Parathyroid adenoma (tissue), 2 donors: ENCODE measurements around the gene PI4KA.
A peak's percentile ranks its signal among the peaks of the same experiment; 100 is the strongest.

Source experiments
- H2AFZ ChIP-seq: fragments of 300-600 bp; sonication (generic); one replicate; pipeline ENCODE4 v1.7.0; 2017; ENCODE audit warnings: antibody characterized with exemption, mild to moderate bottlenecking
- H3K27ac ChIP-seq: fragments of 300-600 bp; sonication (generic); one replicate; pipeline ENCODE4 v1.7.0; 2017
- H3K27me3 ChIP-seq: fragments of 300-600 bp; sonication (generic); one replicate; pipeline ENCODE4 v1.7.0; 2017; ENCODE audit warnings: low read length; ENCODE audit not compliant: control insufficient read depth, insufficient read depth
- H3K36me3 ChIP-seq: fragments of 300-600 bp; sonication (generic); one replicate; pipeline ENCODE4 v1.7.0; 2017; ENCODE audit warnings: low read length; ENCODE audit not compliant: control insufficient read depth, insufficient read depth
- H3K4me1 ChIP-seq: fragments of 300-600 bp; sonication (generic); one replicate; pipeline ENCODE4 v1.7.0; 2017; ENCODE audit warnings: control low read depth
- H3K4me2 ChIP-seq: fragments of 300-600 bp; sonication (generic); one replicate; pipeline ENCODE4 v1.7.0; 2017; ENCODE audit warnings: low read length
- H3K4me3 ChIP-seq: fragments of 300-600 bp; sonication (generic); one replicate; pipeline ENCODE4 v1.7.0; 2017; ENCODE audit warnings: low read depth, low read length
- H3K79me2 ChIP-seq: fragments of 300-600 bp; sonication (generic); one replicate; pipeline ENCODE4 v1.7.0; 2017; ENCODE audit warnings: control low read depth
- H3K9ac ChIP-seq: fragments of 300-600 bp; sonication (generic); one replicate; pipeline ENCODE4 v1.7.0; 2017; ENCODE audit warnings: mild to moderate bottlenecking
- H3K9me3 ChIP-seq: fragments of 300-600 bp; sonication (generic); one replicate; pipeline ENCODE4 v1.7.0; 2017; ENCODE audit warnings: low read length; ENCODE audit not compliant: control insufficient read depth
- TF ChIP-seq, protein P1 (sequence below): fragments of 300-600 bp; sonication (generic); IDR thresholded peaks from one replicate; pipeline ENCODE4 v1.7.0; 2017; ENCODE audit warnings: antibody characterized with exemption, mild to moderate bottlenecking
- donor health status: primary hyperparathyroidism.

Gene PI4KA

DNA sequence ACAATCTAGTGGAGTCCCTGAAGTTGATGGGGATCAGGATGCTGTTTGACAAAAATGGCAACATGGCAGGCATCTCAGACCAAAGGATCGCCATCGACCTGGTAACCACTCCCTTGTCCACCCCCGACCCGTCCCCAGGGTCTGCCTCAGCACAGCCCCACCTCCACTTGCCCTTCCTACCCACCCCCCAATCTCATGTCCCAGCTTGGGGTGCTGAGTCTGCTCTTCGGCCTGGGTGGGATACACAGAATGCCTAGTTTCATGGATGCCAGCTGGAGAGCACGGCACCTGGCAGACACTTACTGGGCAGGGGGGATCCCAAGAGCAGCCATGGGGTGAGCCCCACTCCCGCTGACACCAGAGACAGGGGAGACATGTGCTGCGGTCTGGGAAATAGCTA, 72.6 kb downstream of the PI4KA start:
- no peaks in the 10 kb centered on the region for H3K36me3 ChIP-seq
- H3K79me2 ChIP-seq = no peaks in the 10 kb centered on the region
- H3K9ac ChIP-seq = no peak overlapping the region
- H3K4me3 ChIP-seq = no peak overlapping the region
- no peaks in the 10 kb centered on the region for H3K27me3 ChIP-seq
- H2AFZ ChIP-seq = no peak overlapping the region
- no peaks in the 10 kb centered on the region for H3K9me3 ChIP-seq
- TF ChIP-seq, protein P1, sequence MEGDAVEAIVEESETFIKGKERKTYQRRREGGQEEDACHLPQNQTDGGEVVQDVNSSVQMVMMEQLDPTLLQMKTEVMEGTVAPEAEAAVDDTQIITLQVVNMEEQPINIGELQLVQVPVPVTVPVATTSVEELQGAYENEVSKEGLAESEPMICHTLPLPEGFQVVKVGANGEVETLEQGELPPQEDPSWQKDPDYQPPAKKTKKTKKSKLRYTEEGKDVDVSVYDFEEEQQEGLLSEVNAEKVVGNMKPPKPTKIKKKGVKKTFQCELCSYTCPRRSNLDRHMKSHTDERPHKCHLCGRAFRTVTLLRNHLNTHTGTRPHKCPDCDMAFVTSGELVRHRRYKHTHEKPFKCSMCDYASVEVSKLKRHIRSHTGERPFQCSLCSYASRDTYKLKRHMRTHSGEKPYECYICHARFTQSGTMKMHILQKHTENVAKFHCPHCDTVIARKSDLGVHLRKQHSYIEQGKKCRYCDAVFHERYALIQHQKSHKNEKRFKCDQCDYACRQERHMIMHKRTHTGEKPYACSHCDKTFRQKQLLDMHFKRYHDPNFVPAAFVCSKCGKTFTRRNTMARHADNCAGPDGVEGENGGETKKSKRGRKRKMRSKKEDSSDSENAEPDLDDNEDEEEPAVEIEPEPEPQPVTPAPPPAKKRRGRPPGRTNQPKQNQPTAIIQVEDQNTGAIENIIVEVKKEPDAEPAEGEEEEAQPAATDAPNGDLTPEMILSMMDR = no peak
- H3K4me1 ChIP-seq = no peaks in the 10 kb centered on the region
- no peak overlapping the region for H3K27ac ChIP-seq
- no peak overlapping the region for H3K4me2 ChIP-seq

- H3K27ac ChIP-seq = no peak overlapping the region
- H3K4me3 ChIP-seq = no peak overlapping the region
- H2AFZ ChIP-seq = no peak overlapping the region
- no peaks in the 10 kb centered on the region for H3K9me3 ChIP-seq
- TF ChIP-seq, protein P1 = no peak
- H3K4me2 ChIP-seq = no peak overlapping the region
- no peaks in the 10 kb centered on the region for H3K4me1 ChIP-seq
- no peaks in the 10 kb centered on the region for H3K27me3 ChIP-seq
- no peaks in the 10 kb centered on the region for H3K79me2 ChIP-seq
- H3K36me3 ChIP-seq = no peaks in the 10 kb centered on the region
- H3K9ac ChIP-seq = no peak overlapping the region
Measured at GRCh38 chr22:20785415-20785814, 73.2 kb downstream of the PI4KA start.

DNA sequence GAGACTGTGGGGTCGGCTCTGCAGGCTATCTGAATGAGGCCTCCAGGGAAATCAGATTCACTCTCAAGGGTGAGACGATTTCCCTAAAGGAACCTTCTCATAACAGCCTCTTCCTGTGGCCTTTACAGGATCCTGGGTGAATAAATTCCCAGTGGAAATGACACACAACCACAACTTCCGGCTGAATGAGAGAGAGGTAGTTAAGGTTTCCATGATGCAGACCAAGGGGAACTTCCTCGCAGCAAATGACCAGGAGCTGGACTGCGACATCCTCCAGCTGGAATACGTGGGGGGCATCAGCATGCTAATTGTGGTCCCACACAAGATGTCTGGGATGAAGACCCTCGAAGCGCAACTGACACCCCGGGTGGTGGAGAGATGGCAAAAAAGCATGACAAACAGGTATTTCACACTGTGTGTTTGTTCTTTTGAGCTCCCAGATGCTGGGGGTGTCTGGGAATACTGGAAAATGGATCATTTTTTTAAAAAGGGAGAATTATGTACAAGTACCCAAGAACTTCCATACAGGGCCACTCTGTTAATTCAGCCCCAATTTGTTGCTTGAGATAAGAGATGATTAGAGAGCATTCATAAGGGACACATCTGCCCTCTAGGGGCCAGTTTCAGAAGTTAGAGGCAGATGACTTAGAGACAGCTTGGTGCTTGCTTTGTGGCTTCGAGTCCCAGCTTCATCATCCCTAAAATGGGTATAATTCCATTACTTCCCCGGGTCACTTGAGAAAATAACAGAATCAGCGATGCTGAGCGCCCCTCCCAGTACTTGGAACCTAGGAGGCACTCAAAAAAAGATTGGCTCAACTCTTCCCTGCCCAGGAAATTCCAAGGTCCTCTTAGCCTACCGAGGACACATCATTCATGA, 74.5 kb downstream of the PI4KA start:
- H3K27me3 ChIP-seq = no peaks in the 10 kb centered on the region
- H3K4me1 ChIP-seq = no peaks in the 10 kb centered on the region
- H3K4me2 ChIP-seq = no peak overlapping the region
- H3K9ac ChIP-seq = no peak overlapping the region
- H3K9me3 ChIP-seq = no peaks in the 10 kb centered on the region
- no peak overlapping the region for H3K27ac ChIP-seq
- H2AFZ ChIP-seq = no peak overlapping the region
- TF ChIP-seq, protein P1 = peak; percentile 34
- H3K4me3 ChIP-seq = no peak overlapping the region
- H3K79me2 ChIP-seq = no peaks in the 10 kb centered on the region
- no peaks in the 10 kb centered on the region for H3K36me3 ChIP-seq

DNA sequence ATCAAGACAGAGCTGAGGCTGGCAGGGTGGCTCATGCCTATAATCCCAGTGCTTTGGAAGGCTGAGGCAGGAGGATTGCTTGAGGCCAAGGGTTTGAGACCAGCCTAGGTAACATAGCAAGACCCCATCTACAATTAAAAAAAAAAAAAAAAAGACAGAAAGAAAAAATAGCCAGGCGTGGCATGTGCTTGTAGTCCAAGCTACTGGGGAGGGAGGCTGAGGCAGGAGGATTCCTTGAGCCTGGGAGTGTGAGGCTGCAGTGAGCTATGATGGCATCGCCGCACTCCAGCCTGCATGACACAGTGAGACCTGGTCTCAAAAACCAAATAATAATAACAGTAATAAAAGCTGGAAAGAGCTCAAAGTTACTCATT, 75.3 kb downstream of the PI4KA start:
- Histone ChIP-seq H3K4me1 (no peaks in the 10 kb centered on the region), H3K4me2 (no peak overlapping the region), H3K9me3 (no peaks in the 10 kb centered on the region), H3K9ac (no peak overlapping the region), H3K79me2 (no peaks in the 10 kb centered on the region), H3K27me3 (no peaks in the 10 kb centered on the region), H3K4me3 (no peak overlapping the region), H3K27ac (no peak overlapping the region), H3K36me3 (no peaks in the 10 kb centered on the region), H2AFZ (no peak overlapping the region)
- TF ChIP-seq, protein P1 = no peak
